Articular chondrocyte of knee joint (primary cell): ENCODE results near the gene KIF23. TPM values are rescaled to one million over a fixed set of nuclear protein-coding genes. Genes with fewer than 3 reads are reported as not detected.

Experiments
- small RNA-seq: library from RNA; depleted of rRNA; stranded (forward); fragments of <200 nt; gene quantifications from one replicate; pipeline ENCODE3, GENCODE V24; 2012
- total RNA-seq: library from RNA; depleted of rRNA; stranded (reverse); fragments of >200 nt; gene quantifications from 2 replicates; pipeline ENCODE4 v1.2.3, GENCODE V29; 2012

The KIF23 gene
- total RNA-seq, result 26.5 and 37.4 TPM in 2 replicates

GRCh38 chr15:69413822-69414700 is at the start of gene KIF23:
Gene KIF23, plus strand, starts transcription at chr15:69414349. Its CDS starts 117 bp downstream, at chr15:69414466.

GRCh38 chr15:69452692-69453521 is 38.8 kb downstream of the KIF23 start, which contains the start of gene RPLP1:
Gene RPLP1, plus strand, starts transcription at chr15:69452818. Its CDS starts 131 bp downstream, at chr15:69452949.

Small RNA genes within 50 kb of the gene (small RNA-seq; reads per million reads assigned to genes)
- gene RF00012, result not detected

Other genes starting within 250 kb of the KIF23 start
- gene PAQR5, start 115.4 kb upstream of the KIF23 start, total RNA-seq, result 0.13 and 4.8 TPM in 2 replicates
- 131 and 143 TPM in 2 replicates for gene RPLP1, start 38.5 kb downstream of the KIF23 start, total RNA-seq